Hepatocyte (in vitro differentiated cells): ENCODE results near the gene ICAM1. TPM values are rescaled to one million over a fixed set of nuclear protein-coding genes. Genes with fewer than 3 reads are reported as not detected.

Experiments used
- DNase-seq: peaks from one replicate; pipeline ENCODE4 v3.0.0-alpha.2; 2016; ENCODE audit warnings: low spot score
- H2AFZ ChIP-seq: fragments of 200-600 bp; sonication (generic); 2 replicates; pipeline ENCODE4 v1.6.0; 2016; ENCODE audit warnings: antibody characterized with exemption, mild to moderate bottlenecking
- H3K27ac ChIP-seq: fragments of 200-600 bp; sonication (generic); 2 replicates; pipeline ENCODE4 v1.5.1; 2016; ENCODE audit warnings: mild to moderate bottlenecking
- H3K27me3 ChIP-seq: fragments of 200-600 bp; sonication (generic); 2 replicates; pipeline ENCODE4 v1.6.1; 2016
- H3K36me3 ChIP-seq: fragments of 200-600 bp; sonication (generic); replicated peaks from 2 replicates; pipeline ENCODE4 v1.5.1; 2016; ENCODE audit warnings: low read depth; ENCODE audit not compliant: insufficient read depth
- H3K4me1 ChIP-seq: fragments of 200-600 bp; sonication (generic); 2 replicates; pipeline ENCODE4 v1.5.1; 2016; ENCODE audit warnings: mild to moderate bottlenecking, moderate library complexity; ENCODE audit not compliant: insufficient read depth
- H3K4me2 ChIP-seq: fragments of 200-600 bp; sonication (generic); 2 replicates; pipeline ENCODE4 v1.6.0; 2016
- H3K4me3 ChIP-seq: fragments of 200-600 bp; sonication (generic); 2 replicates; pipeline ENCODE4 v1.5.1; 2016; ENCODE audit warnings: mild to moderate bottlenecking
- H3K79me2 ChIP-seq: fragments of 200-600 bp; sonication (generic); 2 replicates; pipeline ENCODE4 v1.6.0; 2017; ENCODE audit warnings: mild to moderate bottlenecking
- H3K9me2 ChIP-seq: fragments of 200-600 bp; sonication (generic); replicated peaks from 2 replicates; pipeline ENCODE4 v1.6.0; 2017; ENCODE audit warnings: mild to moderate bottlenecking; ENCODE audit not compliant: insufficient read depth
- H3K9me3 ChIP-seq: fragments of 200-600 bp; sonication (generic); 2 replicates; pipeline ENCODE4 v1.5.1; 2016; ENCODE audit warnings: low read depth, mild to moderate bottlenecking
- H4K20me1 ChIP-seq: fragments of 200-600 bp; sonication (generic); 2 replicates; pipeline ENCODE4 v1.6.0; 2016; ENCODE audit warnings: mild to moderate bottlenecking; ENCODE audit not compliant: insufficient read depth, poor library complexity, severe bottlenecking
- CTCF ChIP-seq: fragments of 200-600 bp; sonication (generic); IDR thresholded peaks from 2 replicates; pipeline ENCODE4 v1.5.1; 2016; ENCODE audit warnings: antibody characterized with exemption, mild to moderate bottlenecking; ENCODE audit not compliant: poor library complexity
- EZH2 ChIP-seq: fragments of 200-600 bp; sonication (generic); IDR thresholded peaks from 2 replicates; pipeline ENCODE4 v1.6.1; 2016; ENCODE audit warnings: antibody characterized with exemption, mild to moderate bottlenecking, borderline replicate concordance
- EZH2phosphoT487 ChIP-seq: fragments of 200-600 bp; sonication (generic); IDR thresholded peaks from one replicate; pipeline ENCODE4 v1.6.1; 2018; ENCODE audit warnings: antibody characterized with exemption, mild to moderate bottlenecking, low read depth, moderate library complexity; ENCODE audit not compliant: unreplicated experiment, severe bottlenecking
- WGBS: methylation state at CpG from one replicate; pipeline ENCODE4 v1.1.6; 2016; ENCODE audit warnings: low lambda C conversion rate; ENCODE audit errors: missing lambda C conversion rate; 5-methylcytosine and 5-hydroxymethylcytosine counted together
- polyA plus RNA-seq: library from polyadenylated mRNA; unstranded; fragments of >200 nt; fragmentation: Nextera tagmentation; extraction: Ambion mirVana; gene quantifications from 2 replicates; pipeline ENCODE4 v1.2.1, GENCODE V29; 2016
- total RNA-seq: library from RNA; depleted of rRNA; stranded (reverse); fragments of >200 nt; gene quantifications from 2 replicates; pipeline ENCODE4 v1.2.3, GENCODE V29; 2014

ICAM1 gene
- total and polyA plus RNA-seq, 2 experiments from 2014 or later: 19.6 to 19.9 TPM

- H3K36me3 ChIP-seq: no peaks in the 10 kb centered on the region
- no peak overlapping the region for H2AFZ ChIP-seq
- H3K9me2 ChIP-seq: no peaks in the 10 kb centered on the region
- H3K79me2 ChIP-seq: peaks cover 74% of the 10 kb centered on the region
- TF ChIP-seq EZH2 (no peak), CTCF (peak; percentile 15)
- no peaks in the 10 kb centered on the region for H3K27me3 ChIP-seq
- H3K27ac ChIP-seq: peak overlapping the region; percentile 98
- WGBS: 65% methylated on average over 25 of the region's 28 CpGs
- H3K4me3 ChIP-seq: no peak overlapping the region
- H3K4me2 ChIP-seq: peak overlapping the region; percentile 80
- H4K20me1 ChIP-seq: peaks cover 4% of the 10 kb centered on the region
- no peaks in the 10 kb centered on the region for H3K9me3 ChIP-seq
- no peak for DNase-seq
- peaks cover 10% of the 10 kb centered on the region for H3K4me1 ChIP-seq
Measured at GRCh38 chr19:10227026-10227971, 43.6 kb upstream of the ICAM1 start.

- no peak for TF ChIP-seq CTCF
- no peak for TF ChIP-seq EZH2phosphoT487
- no peak for TF ChIP-seq EZH2
- Histone ChIP-seq H3K27me3 (no peaks in the 10 kb centered on the region), H3K27ac (peak overlapping the region; percentile 98), H4K20me1 (no peaks in the 10 kb centered on the region), H3K36me3 (no peaks in the 10 kb centered on the region), H3K9me3 (no peaks in the 10 kb centered on the region), H3K4me1 (peaks cover 10% of the 10 kb centered on the region), H3K9me2 (no peaks in the 10 kb centered on the region), H3K79me2 (peaks cover 68% of the 10 kb centered on the region), H2AFZ (no peak overlapping the region), H3K4me3 (no peak overlapping the region), H3K4me2 (peak overlapping the region; percentile 86)
- no peak for DNase-seq
- 88% methylated on average over 5 of the region's 5 CpGs for WGBS
Measured at GRCh38 chr19:10228393-10228792, 42.5 kb upstream of the ICAM1 start.

- DNase-seq: peak; percentile 48
- H3K27me3 ChIP-seq: no peaks in the 10 kb centered on the region
- peak overlapping the region; percentile 98 for H3K27ac ChIP-seq
- H3K4me1 ChIP-seq: peaks cover 10% of the 10 kb centered on the region
- H3K36me3 ChIP-seq: no peaks in the 10 kb centered on the region
- TF ChIP-seq EZH2: no peak
- TF ChIP-seq CTCF: peak; percentile 37
- H3K79me2 ChIP-seq: peaks cover 62% of the 10 kb centered on the region
- WGBS: 46% methylated on average over 2 of the region's 2 CpGs
- no peak overlapping the region for H2AFZ ChIP-seq
- H3K4me2 ChIP-seq: peak overlapping the region; percentile 86
- H3K9me2 ChIP-seq: no peaks in the 10 kb centered on the region
- no peaks in the 10 kb centered on the region for H3K9me3 ChIP-seq
- H4K20me1 ChIP-seq: no peaks in the 10 kb centered on the region
- no peak overlapping the region for H3K4me3 ChIP-seq
Measured at GRCh38 chr19:10228920-10229319, 42.0 kb upstream of the ICAM1 start.
